ENCODE measurements around the gene SLC31A2.

GRCh38 chr9:113192455-113192854 lies 41.6 kb downstream of the SLC31A2 start:
- TF ChIP-seq POLR2A (IDR thresholded peaks at IDR 0.05), result no peak
- no peak for TF ChIP-seq CTCF (IDR thresholded peaks at IDR 0.05)
- no peak for TF ChIP-seq POLR2AphosphoS5 (IDR thresholded peaks at IDR 0.05)

All from gastroesophageal sphincter (tissue), 3 donors.